ENCODE data around the gene DAB2. TPM values are rescaled to one million over a fixed set of nuclear protein-coding genes. Genes with fewer than 3 reads are reported as not detected.

The DAB2 gene
- total RNA-seq, 1 experiment from 2014 or later = 2.3 TPM

DNA sequence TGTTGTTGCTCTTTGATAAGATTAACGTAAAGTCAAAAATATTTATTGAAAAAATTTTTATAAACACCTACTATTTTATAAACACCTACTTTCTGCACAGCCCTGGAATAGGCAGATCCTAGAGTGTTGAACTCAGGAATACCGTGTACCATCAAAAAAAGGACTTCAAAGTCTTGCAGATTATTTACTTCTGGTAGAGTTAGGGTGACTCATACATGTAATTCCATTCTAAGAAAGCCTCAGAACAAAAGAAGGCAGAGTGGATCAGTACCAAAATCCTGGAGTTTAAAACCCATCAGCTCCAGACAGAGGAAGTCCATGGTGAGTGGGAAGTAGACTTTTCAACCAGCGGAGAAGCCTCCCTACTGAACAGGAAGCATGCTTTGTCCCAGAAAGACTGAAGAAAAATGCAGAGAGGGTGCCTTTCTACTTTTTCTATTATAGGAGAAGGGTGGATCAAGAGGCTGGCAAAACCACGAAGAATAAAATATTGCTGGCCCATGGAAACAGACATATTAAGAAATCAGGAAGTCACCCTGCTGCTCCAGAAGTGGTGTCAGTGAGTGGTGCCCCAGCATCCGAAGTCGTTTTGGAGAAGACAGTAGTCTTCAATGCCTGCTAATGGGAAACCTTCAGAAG, 45.1 kb upstream of the DAB2 start:
- no peak overlapping the region for H4K5ac ChIP-seq (ENCODE audit: insufficient read length, low read depth, low read length)
- H3K27me3 ChIP-seq (ENCODE audit: insufficient read depth, low read length) = no peaks in the 10 kb centered on the region
- H4K8ac ChIP-seq (replicated peaks; ENCODE audit: insufficient read length, low read depth, low read length) = no peak overlapping the region
- H3K4ac ChIP-seq (ENCODE audit: low read depth, low read length) = no peak overlapping the region
- no peak overlapping the region for H3K4me2 ChIP-seq (ENCODE audit: insufficient read depth, insufficient read length, low read length)
- no peak overlapping the region for H2BK15ac ChIP-seq (ENCODE audit: low read depth, low read length)
- no peak overlapping the region for H3K27ac ChIP-seq (ENCODE audit: insufficient read length, low read depth, low read length)
- Mint-ChIP-seq H3K27ac (peak overlapping the region in 1 of 3 experiments; percentile 33; a peak in 1 of 7 replicates), H3K9me3 (no peaks in the 10 kb centered on the region), H3K36me3 (ENCODE audit: insufficient read depth in 1 of 3, low read depth in 3 of 3) (no peaks in the 10 kb centered on the region), H3K27me3 (ENCODE audit: low read depth) (peaks cover under 1% of the 10 kb centered on the region; the same call in 1 of the 2 replicates), H3K4me3 (no peak overlapping the region), H3K4me1 (no peaks in the 10 kb centered on the region)
- no peak overlapping the region for H2BK20ac ChIP-seq (ENCODE audit: low read depth, low read length, poor library complexity, severe bottlenecking)
- H3K23ac ChIP-seq (ENCODE audit: insufficient read length, low read depth, low read length) = no peak overlapping the region
- no peak overlapping the region for H2AFZ ChIP-seq (ENCODE audit: low read length)
- no CpG with 5 or more reads among the region's 6 CpGs for WGBS (ENCODE audit: extremely low coverage, insufficient read length, low lambda C conversion rate)
- no peak overlapping the region for H3K14ac ChIP-seq (ENCODE audit: insufficient read depth, low read length)
- no peaks in the 10 kb centered on the region for H3K23me2 ChIP-seq (ENCODE audit: insufficient read length, low read depth, low read length, poor library complexity, severe bottlenecking)
- no peaks in the 10 kb centered on the region for H3K9me3 ChIP-seq (ENCODE audit: control insufficient read depth, low read depth, low read length)
- H3K79me2 ChIP-seq (ENCODE audit: insufficient read depth, low read length) = no peaks in the 10 kb centered on the region
- H2AK5ac ChIP-seq (ENCODE audit: insufficient read length, low read length) = no peak overlapping the region
- H3K4me1 ChIP-seq (ENCODE audit: insufficient read depth, low read length) = no peaks in the 10 kb centered on the region
- no peak overlapping the region for H3K56ac ChIP-seq (ENCODE audit: insufficient read length, low read depth, low read length)
- H3K79me1 ChIP-seq (ENCODE audit: insufficient read depth, low read depth, low read length, poor library complexity, severe bottlenecking) = no peaks in the 10 kb centered on the region
- no peak overlapping the region for H3K18ac ChIP-seq (ENCODE audit: insufficient read length, low read depth, low read length)
- no peak overlapping the region for H3T11ph ChIP-seq (ENCODE audit: low read length)
- no peaks in the 10 kb centered on the region for H4K20me1 ChIP-seq (ENCODE audit: control insufficient read depth, insufficient read depth, insufficient read length)
- no peak for TF ChIP-seq CTCF (conservative IDR thresholded peaks at IDR 0.05)
- H2BK12ac ChIP-seq (ENCODE audit: insufficient read length, low read depth, low read length) = no peak overlapping the region
- no peak overlapping the region for H2BK120ac ChIP-seq (ENCODE audit: low read depth, low read length, poor library complexity, severe bottlenecking)
- no peak overlapping the region for H2BK5ac ChIP-seq (ENCODE audit: insufficient read length, low read length)
- no peak overlapping the region for H4K91ac ChIP-seq (ENCODE audit: insufficient read length, low read depth, low read length)
- DNase-seq = no peak
- H3K9ac ChIP-seq (ENCODE audit: extremely low read depth, insufficient read length, low read length) = no peak overlapping the region

Measured in H9 (cell line).